Right lobe of liver (tissue), 6 donors: ENCODE results near the gene FOSL2. TPM values are rescaled to one million over a fixed set of nuclear protein-coding genes. Genes with fewer than 3 reads are reported as not detected.

Experiments
- ATAC-seq, 4 donors: fragments of 200-7000 bp; cut with Tn5 transposase; one replicate each; pipeline ENCODE4 v1.9.1; 2020; ENCODE audit warnings: mild to moderate bottlenecking in 4 of 4, moderate library complexity in 4 of 4
- DNase-seq, 3 donors: peaks; one replicate each; pipeline ENCODE4 v3.0.0-alpha.2; 2020
- H3K27ac ChIP-seq, 3 donors: fragments of 200-600 bp; one replicate each; pipeline ENCODE4 v1.8.0; 2022
- H3K27me3 ChIP-seq, 2 donors: fragments of 200-600 bp; one replicate each; pipeline ENCODE4 v1.8.0; 2022
- H3K36me3 ChIP-seq, 4 donors: fragments of 200-600 bp; sonication (generic) in 1 of 4; one replicate each; pipeline versions ENCODE4 v1.5.1 to v1.8.0; 2017 to 2022; ENCODE audit warnings: control low read depth in 1 of 4
- H3K4me1 ChIP-seq, 4 donors: fragments of 200-600 bp; sonication (generic) in 1 of 4; one replicate each; pipeline versions ENCODE4 v1.5.1 to v1.8.0; 2017 to 2022; ENCODE audit warnings: control low read depth in 1 of 4
- H3K4me3 ChIP-seq, 3 donors: fragments of 200-600 bp; one replicate each; pipeline ENCODE4 v1.8.0; 2022
- H3K9me3 ChIP-seq, 4 donors: fragments of 200-600 bp; sonication (generic) in 1 of 4; one replicate each; pipeline versions ENCODE4 v1.5.1 to v1.8.0; 2017 to 2022; ENCODE audit warnings: control low read depth in 1 of 4
- POLR2A ChIP-seq: fragments of 450-650 bp; IDR thresholded peaks from one replicate; pipeline ENCODE4 v1.6.1; 2017; ENCODE audit warnings: antibody characterized with exemption, mild to moderate bottlenecking
- WGBS: methylation state at CpG from one replicate; pipeline ENCODE4 v1.1.6; 2018; ENCODE audit warnings: low coverage, low lambda C conversion rate; ENCODE audit not compliant: insufficient coverage; ENCODE audit errors: missing lambda C conversion rate; 5-methylcytosine and 5-hydroxymethylcytosine counted together
- intact Hi-C, 2 donors: fragments of 100-400 bp; cut with DNase I; formaldehyde crosslinking; loops; one replicate each; pipeline versions ENCODE4 v1.11.2 to v1.14.1; 2022
- total RNA-seq, 6 experiments: library from RNA; depleted of rRNA in 2 of 6; stranded (reverse); fragments of >200 nt in 2 of 6; fragmentation: NEBNext Ultra II Directional in 3 of 6; extraction: Animal tissue kit (Norgen Biotek cat#: 25700) in 3 of 6; gene quantifications; one replicate each; pipeline versions ENCODE4 v1.1.0 to v1.2.4, GENCODE V29; 2016 to 2023
- TF ChIP-seq, protein P1 (sequence below), 4 donors: fragments of 200-600 bp in 3 of 4; fragments of 450-650 bp in 1 of 4; IDR thresholded peaks; one replicate each; pipeline versions ENCODE4 v1.5.1 to v1.8.0; 2016 to 2022; ENCODE audit warnings: antibody characterized with exemption in 4 of 4, mild to moderate bottlenecking in 2 of 4
- donor health status: DM: no; HTN: yes; CAD: no.
- donor health status: DM: no; HTN: no; CAD: no.
- donor health status: DM: no; HTN: no; CAD: no.
- donor health status: DM: no; HTN: yes; CAD: no.
- donor health status: DM: no; HTN: yes; CAD: no.

FOSL2 gene
- total RNA-seq, 6 experiments from 2014 or later: 8.1 to 70.7 (median 14.9) TPM

DNA sequence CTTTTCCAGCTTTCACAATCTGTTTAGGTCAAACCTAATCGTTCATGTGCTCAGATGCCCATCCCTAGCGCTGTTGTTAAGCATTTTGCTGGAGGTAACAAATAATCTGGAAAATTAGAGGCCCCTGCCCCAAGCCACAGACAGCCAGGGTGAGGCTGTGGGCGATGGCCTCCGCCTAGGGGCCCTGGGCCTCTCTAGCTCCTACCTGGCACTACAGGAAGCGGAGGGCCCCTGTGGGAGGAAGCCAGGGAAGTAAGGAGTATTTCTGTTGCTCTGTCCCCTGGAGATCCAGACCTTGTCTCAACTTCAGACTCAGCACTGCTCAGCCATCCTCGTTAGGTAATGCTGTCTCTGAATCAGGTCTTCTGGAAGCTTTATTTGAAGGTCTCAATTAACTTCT lies 12.4 kb upstream of the FOSL2 start:
- Histone ChIP-seq H3K4me1 (peaks cover 0 to 20% (median 8%) of the 10 kb centered on the region in 4 donors), H3K4me3 (no peak overlapping the region), H3K36me3 (no peaks in the 10 kb centered on the region), H3K27ac (no peak overlapping the region), H3K9me3 (no peaks in the 10 kb centered on the region), H3K27me3 (no peaks in the 10 kb centered on the region)
- ATAC-seq (no peak), DNase-seq (no peak)
- 82% methylated on average over 5 of the region's 6 CpGs for WGBS
- intact Hi-C loops: no loop called here
- TF ChIP-seq, protein P1, sequence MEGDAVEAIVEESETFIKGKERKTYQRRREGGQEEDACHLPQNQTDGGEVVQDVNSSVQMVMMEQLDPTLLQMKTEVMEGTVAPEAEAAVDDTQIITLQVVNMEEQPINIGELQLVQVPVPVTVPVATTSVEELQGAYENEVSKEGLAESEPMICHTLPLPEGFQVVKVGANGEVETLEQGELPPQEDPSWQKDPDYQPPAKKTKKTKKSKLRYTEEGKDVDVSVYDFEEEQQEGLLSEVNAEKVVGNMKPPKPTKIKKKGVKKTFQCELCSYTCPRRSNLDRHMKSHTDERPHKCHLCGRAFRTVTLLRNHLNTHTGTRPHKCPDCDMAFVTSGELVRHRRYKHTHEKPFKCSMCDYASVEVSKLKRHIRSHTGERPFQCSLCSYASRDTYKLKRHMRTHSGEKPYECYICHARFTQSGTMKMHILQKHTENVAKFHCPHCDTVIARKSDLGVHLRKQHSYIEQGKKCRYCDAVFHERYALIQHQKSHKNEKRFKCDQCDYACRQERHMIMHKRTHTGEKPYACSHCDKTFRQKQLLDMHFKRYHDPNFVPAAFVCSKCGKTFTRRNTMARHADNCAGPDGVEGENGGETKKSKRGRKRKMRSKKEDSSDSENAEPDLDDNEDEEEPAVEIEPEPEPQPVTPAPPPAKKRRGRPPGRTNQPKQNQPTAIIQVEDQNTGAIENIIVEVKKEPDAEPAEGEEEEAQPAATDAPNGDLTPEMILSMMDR (IDR thresholded peaks at IDR 0.05): no peak
- no peak for TF ChIP-seq POLR2A

DNA sequence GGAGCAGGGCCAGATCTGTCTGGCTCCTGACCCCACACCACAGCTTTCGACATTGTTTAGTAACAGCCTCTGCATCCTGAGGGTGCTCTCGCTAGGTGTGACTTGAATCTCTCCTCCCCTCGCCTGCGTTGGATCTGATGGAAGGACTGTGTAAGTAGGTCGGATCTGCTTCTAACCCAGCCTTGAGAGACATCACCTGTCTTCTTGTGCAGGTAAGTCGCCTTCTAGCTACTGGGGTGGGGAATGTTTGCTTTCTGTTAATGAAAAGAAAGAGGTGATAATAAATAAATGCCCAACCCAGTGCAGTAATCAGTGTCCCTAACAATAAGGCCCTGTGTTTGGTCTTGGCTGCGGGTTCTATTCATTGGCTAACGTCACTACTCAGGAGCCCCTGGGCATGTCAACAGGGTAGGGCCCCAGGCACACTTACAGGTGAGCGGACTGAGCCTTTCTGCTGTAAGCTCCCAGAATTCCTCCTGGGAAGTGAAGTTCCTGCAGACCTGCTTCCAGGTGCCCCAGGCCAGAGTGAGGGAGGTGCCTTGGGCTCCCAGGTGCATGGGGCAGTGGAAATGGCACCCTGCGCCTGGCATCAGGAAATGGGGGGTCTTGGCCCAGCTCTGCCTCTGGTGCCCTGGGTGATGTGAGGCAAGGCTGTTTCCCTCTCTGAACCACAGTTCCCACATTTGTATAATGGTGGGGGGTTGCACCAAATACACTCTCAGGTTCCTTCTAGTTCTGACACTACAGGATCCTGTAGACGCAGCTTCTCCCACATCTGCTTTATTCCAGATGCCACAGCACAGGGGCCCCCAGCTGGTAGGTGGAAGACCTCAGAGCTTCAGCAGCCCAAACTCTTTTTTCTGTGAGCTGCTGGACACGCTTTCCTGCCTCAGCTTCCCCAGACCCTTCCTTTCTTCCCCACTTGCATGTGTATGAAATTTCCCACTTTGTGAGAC lies 11.2 kb upstream of the FOSL2 start:
- Histone ChIP-seq H3K9me3 (no peaks in the 10 kb centered on the region), H3K27me3 (no peaks in the 10 kb centered on the region), H3K27ac (no peak overlapping the region), H3K4me3 (no peak overlapping the region), H3K36me3 (no peaks in the 10 kb centered on the region), H3K4me1 (peaks cover 0 to 20% (median 8%) of the 10 kb centered on the region in 4 donors)
- ATAC-seq: no peak
- no peak for DNase-seq
- intact Hi-C loops: no loop called here
- TF ChIP-seq POLR2A: no peak
- TF ChIP-seq, protein P1 (IDR thresholded peaks at IDR 0.05): no peak
- WGBS: 89% methylated on average over 7 of the region's 12 CpGs

DNA sequence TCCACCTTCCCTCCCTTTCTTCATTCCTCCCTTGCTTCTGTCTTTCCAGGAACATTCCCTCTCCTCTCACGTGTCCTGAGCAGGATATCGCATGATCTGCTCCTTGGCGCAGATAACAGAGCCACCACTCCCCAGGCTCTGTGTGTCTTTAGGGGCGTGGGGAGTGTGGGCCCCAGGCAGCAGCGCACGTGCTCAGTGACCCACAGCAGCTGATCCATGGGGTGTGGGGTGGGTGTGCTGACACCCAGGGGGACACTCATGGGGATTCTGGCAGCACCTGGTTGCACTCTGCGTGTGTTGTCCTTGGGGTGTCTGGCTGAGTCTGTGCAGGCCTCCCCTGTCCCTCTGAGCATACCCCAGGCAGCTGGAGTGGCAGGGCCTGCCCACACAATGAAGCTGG lies 9.9 kb upstream of the FOSL2 start:
- no peaks in the 10 kb centered on the region for H3K27me3 ChIP-seq
- no peak for DNase-seq
- peaks cover 0 to 15% (median 5%) of the 10 kb centered on the region in 4 donors for H3K4me1 ChIP-seq
- intact Hi-C loops: no loop called here
- H3K36me3 ChIP-seq: no peaks in the 10 kb centered on the region
- H3K4me3 ChIP-seq: no peak overlapping the region
- no peak for TF ChIP-seq POLR2A
- TF ChIP-seq, protein P1 (IDR thresholded peaks at IDR 0.05): no peak
- H3K9me3 ChIP-seq: no peaks in the 10 kb centered on the region
- no peak for ATAC-seq
- H3K27ac ChIP-seq: no peak overlapping the region
- WGBS: 89% methylated on average over 5 of the region's 7 CpGs

DNA sequence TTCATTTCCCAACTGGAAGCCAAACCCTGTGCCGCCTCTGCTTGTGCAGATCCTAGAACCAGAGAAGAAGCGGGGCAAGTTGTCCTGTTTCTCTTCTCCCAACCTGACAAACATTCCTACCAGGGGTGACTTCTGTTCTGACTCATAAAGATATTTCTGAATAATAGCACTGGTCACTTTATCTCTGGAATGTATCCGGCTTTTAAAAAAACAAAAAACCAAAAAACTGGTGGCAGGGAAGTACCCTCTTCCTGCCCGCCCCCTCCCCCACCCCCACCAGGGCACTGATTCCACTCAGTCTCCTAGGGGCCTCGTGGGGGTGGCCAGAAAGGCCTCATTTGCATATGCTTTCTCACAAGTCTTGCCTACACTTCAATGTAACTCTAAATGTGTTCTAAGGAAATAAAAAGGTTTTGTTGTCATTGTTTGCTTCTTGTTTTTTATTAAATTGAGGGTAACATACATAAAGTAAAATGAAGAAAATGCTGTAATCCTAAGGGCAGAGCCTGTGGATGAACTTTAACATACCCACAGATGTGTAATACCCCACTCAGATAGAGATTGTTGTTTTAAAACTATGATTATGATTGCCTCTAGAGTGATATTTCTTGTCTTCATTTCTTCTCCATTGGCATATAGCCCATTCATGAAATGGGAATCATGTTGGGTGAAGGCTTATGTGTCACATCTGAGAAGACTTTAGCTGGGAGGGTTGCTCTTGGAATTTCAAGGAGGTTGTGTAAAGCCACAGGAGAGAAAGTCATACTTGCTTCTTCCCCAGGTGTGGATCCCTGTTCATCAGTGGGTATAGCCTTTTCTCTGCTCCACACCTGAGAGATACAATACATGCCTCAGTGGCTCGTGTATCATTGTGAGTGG lies 5.3 kb upstream of the FOSL2 start:
- no peak for ATAC-seq
- DNase-seq: no peak
- TF ChIP-seq, protein P1 (IDR thresholded peaks at IDR 0.05): no peak
- no peak for TF ChIP-seq POLR2A

More for the DNA sequence above, 5.3 kb upstream of the FOSL2 start:
- intact Hi-C loops: no loop called here
- H3K36me3 ChIP-seq: no peaks in the 10 kb centered on the region
- WGBS: 44% methylated on average over 4 of the region's 6 CpGs
- H3K4me1 ChIP-seq: peaks cover 0 to 6% (median 0%) of the 10 kb centered on the region in 4 donors
- H3K27me3 ChIP-seq: no peaks in the 10 kb centered on the region
- H3K9me3 ChIP-seq: no peaks in the 10 kb centered on the region
- H3K4me3 ChIP-seq: no peak overlapping the region
- H3K27ac ChIP-seq: no peak overlapping the region
